ENCODE data around the gene CD226.

The CD226 gene

GRCh38 chr18:69897397-69898108, 50.1 kb downstream of the CD226 start:
- FAIRE-seq (peak; percentile 73), DNase-seq (ENCODE audit: insufficient read length) (no peak)
- TF ChIP-seq POLR2A (IDR thresholded peaks at IDR 0.05; ENCODE audit: low read depth, low read length): no peak
- no peak for TF ChIP-seq TAF1 (IDR thresholded peaks at IDR 0.05; ENCODE audit: borderline replicate concordance, low read depth, low read length)
- TF ChIP-seq POLR2AphosphoS5 (IDR thresholded peaks at IDR 0.05; ENCODE audit: low read depth, low read length): no peak

DNA sequence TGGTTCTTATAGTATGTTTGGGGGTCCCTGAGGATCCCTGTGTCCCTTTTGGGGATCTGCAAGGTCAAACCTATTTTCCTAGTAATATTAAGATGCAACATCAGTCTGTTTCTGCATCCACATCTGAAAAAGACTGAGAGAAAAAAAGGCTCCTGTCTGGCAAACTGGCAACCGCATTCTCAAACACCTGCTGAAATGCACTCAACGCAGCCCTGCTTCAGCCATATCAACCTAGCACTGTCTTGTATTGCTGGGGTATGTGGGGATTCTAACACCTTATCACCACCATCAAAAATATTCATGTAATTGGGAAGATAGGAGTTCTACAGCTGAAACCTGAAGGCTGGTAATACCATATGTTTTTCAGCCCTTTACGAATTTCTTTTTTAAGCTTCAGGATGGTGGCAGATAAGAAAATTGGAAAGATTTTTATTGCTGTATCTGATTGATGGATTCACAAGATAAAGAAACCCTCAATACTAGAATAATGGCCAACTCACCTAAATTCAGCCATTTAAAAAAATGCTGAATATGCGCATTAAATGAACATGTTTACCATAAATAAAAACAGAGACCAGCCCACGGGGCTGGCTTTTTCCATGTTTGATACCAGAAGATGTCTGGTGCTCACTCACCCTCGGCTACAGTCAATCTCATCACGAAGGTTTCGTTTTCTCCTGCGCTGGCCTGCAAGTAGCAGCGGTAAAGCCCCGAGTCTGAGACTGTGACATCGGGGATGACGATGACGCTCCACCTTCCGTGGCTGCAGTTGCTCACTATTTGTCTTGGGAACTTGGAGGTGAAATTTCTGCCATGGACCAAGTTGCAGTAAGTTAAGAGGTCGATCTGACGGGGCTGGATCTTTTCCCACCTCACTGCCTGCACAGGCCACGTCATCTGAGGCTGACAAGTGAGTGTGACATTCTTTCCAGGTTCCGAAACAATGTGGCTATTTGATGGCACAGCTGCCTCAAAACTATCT, 52.3 kb downstream of the CD226 start:
- FAIRE-seq: no peak
- no peak for DNase-seq (ENCODE audit: insufficient read length)
- TF ChIP-seq TAF1 (IDR thresholded peaks at IDR 0.05; ENCODE audit: borderline replicate concordance, low read depth, low read length) (no peak), POLR2AphosphoS5 (IDR thresholded peaks at IDR 0.05; ENCODE audit: low read depth, low read length) (no peak), POLR2A (IDR thresholded peaks at IDR 0.05; ENCODE audit: low read depth, low read length) (no peak)

- FAIRE-seq: peak; percentile 33
Observed at GRCh38 chr18:69894467-69894866, 53.2 kb downstream of the CD226 start.

DNA sequence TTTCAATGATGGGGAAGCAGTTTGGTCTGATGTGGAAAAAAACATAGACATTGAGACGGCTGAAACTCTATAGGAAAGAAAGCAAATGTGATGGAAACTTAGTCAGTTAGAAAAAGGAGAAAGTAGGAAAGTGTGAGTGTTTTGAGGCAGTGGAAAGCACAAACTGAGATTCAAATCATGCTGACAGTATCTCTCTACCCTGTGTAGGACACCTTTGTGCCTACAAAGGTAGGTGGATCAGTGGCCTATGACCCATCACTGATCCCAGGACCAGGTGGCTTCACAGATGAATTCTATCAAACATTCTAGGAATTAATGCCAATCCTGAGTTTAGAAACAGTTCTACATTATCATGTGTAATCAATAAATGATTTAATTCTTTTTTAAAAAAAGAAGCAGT, 57.1 kb downstream of the CD226 start:
- TF ChIP-seq POLR2AphosphoS5 (IDR thresholded peaks at IDR 0.05; ENCODE audit: low read depth, low read length) (no peak), TAF1 (IDR thresholded peaks at IDR 0.05; ENCODE audit: borderline replicate concordance, low read depth, low read length) (no peak), POLR2A (IDR thresholded peaks at IDR 0.05; ENCODE audit: low read depth, low read length) (no peak)
- peak; percentile 44 for FAIRE-seq
- no peak for DNase-seq (ENCODE audit: insufficient read length)

More at GRCh38 chr18:69894467-69894866, 53.2 kb downstream of the CD226 start:
- TF ChIP-seq POLR2AphosphoS5 (IDR thresholded peaks at IDR 0.05; ENCODE audit: low read depth, low read length) (no peak), TAF1 (IDR thresholded peaks at IDR 0.05; ENCODE audit: borderline replicate concordance, low read depth, low read length) (no peak), POLR2A (IDR thresholded peaks at IDR 0.05; ENCODE audit: low read depth, low read length) (no peak)
- no peak for DNase-seq (ENCODE audit: insufficient read length)

- TF ChIP-seq TAF1 (IDR thresholded peaks at IDR 0.05; ENCODE audit: borderline replicate concordance, low read depth, low read length) (no peak), POLR2A (IDR thresholded peaks at IDR 0.05; ENCODE audit: low read depth, low read length) (no peak), POLR2AphosphoS5 (IDR thresholded peaks at IDR 0.05; ENCODE audit: low read depth, low read length) (no peak)
- no peak for DNase-seq (ENCODE audit: insufficient read length)
- peak; percentile 33 for FAIRE-seq
Observed at GRCh38 chr18:69889009-69889408, 58.7 kb downstream of the CD226 start.

DNA sequence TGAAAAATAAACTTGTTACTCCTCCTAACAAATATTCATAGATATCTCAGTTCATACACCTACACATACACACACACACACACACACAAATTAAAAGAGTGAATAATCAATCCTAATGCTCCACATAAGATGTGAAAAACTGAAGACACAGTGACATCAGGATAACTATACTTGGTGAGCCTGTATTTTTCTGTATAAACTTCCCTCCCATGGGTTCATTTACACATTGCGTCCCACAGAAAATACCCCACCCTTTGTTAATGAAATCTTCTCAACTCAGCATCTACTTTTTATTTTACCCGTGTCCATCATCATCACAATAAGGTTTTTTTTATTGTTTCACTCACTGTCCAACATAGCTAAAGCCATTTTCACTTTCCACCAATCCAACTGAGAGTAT, 60.4 kb downstream of the CD226 start:
- TF ChIP-seq POLR2A (IDR thresholded peaks at IDR 0.05; ENCODE audit: low read depth, low read length) (no peak), POLR2AphosphoS5 (IDR thresholded peaks at IDR 0.05; ENCODE audit: low read depth, low read length) (no peak), TAF1 (IDR thresholded peaks at IDR 0.05; ENCODE audit: borderline replicate concordance, low read depth, low read length) (no peak)
- FAIRE-seq: no peak

GRCh38 chr18:69885841-69886531, 61.7 kb downstream of the CD226 start:
- FAIRE-seq (peak; percentile 77), DNase-seq (ENCODE audit: insufficient read length) (no peak)
- TF ChIP-seq POLR2AphosphoS5 (IDR thresholded peaks at IDR 0.05; ENCODE audit: low read depth, low read length) (no peak), POLR2A (IDR thresholded peaks at IDR 0.05; ENCODE audit: low read depth, low read length) (no peak), TAF1 (IDR thresholded peaks at IDR 0.05; ENCODE audit: borderline replicate concordance, low read depth, low read length) (no peak)

More for the DNA sequence above, 60.4 kb downstream of the CD226 start:
- no peak for DNase-seq (ENCODE audit: insufficient read length)

DNA sequence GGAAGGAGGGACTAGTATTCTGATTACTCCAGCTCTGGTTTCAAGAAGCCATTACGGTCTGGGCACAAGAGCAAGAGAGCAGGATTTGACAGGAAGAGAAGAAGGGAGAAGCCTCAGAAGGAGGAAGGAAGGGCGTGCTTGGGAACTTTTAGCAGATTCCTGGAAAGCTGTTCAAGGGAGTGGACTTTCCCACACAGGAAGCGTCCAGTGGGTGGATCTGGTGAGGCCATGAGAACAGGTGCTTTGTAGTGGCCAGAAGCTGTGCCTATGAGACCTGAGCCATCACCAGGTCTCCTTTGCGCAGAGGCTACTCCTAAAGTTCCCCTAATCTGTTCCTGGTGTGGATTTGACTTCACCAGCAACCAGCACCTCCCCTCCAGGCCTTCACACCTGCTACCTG, 62.3 kb downstream of the CD226 start:
- DNase-seq (ENCODE audit: insufficient read length) (no peak), FAIRE-seq (no peak)
- no peak for TF ChIP-seq POLR2A (IDR thresholded peaks at IDR 0.05; ENCODE audit: low read depth, low read length)
- no peak for TF ChIP-seq TAF1 (IDR thresholded peaks at IDR 0.05; ENCODE audit: borderline replicate concordance, low read depth, low read length)
- no peak for TF ChIP-seq POLR2AphosphoS5 (IDR thresholded peaks at IDR 0.05; ENCODE audit: low read depth, low read length)

GRCh38 chr18:69883781-69884180, 63.9 kb downstream of the CD226 start:
- no peak for TF ChIP-seq TAF1 (IDR thresholded peaks at IDR 0.05; ENCODE audit: borderline replicate concordance, low read depth, low read length)
- no peak for TF ChIP-seq POLR2AphosphoS5 (IDR thresholded peaks at IDR 0.05; ENCODE audit: low read depth, low read length)
- no peak for TF ChIP-seq POLR2A (IDR thresholded peaks at IDR 0.05; ENCODE audit: low read depth, low read length)
- DNase-seq (ENCODE audit: insufficient read length) (no peak), FAIRE-seq (no peak)

- TF ChIP-seq POLR2AphosphoS5 (IDR thresholded peaks at IDR 0.05; ENCODE audit: low read depth, low read length) (no peak), POLR2A (IDR thresholded peaks at IDR 0.05; ENCODE audit: low read depth, low read length) (no peak), TAF1 (IDR thresholded peaks at IDR 0.05; ENCODE audit: borderline replicate concordance, low read depth, low read length) (no peak)
- FAIRE-seq (peak; percentile 5), DNase-seq (ENCODE audit: insufficient read length) (no peak)
Observed at GRCh38 chr18:69882965-69883668, 64.6 kb downstream of the CD226 start.
